ENCODE results near the gene CFAP100. TPM values are rescaled to one million over a fixed set of nuclear protein-coding genes. Genes with fewer than 3 reads are reported as not detected.

Gene CFAP100
- total RNA-seq, 1 experiment from 2014 or later = not detected

- DNase-seq (ENCODE audit: low read depth, low spot score) = no peak
- no peak for ATAC-seq
- no peak for TF ChIP-seq SRF (IDR thresholded peaks at IDR 0.05; ENCODE audit: low read depth)
- no peak for TF ChIP-seq EZH2phosphoT487 (IDR thresholded peaks at IDR 0.05; ENCODE audit: borderline replicate concordance)
- TF ChIP-seq SP1 (IDR thresholded peaks at IDR 0.05; ENCODE audit: low read depth) = no peak
- intact Hi-C loops (cut with micrococcal nuclease) = no loop called here
- ChIA-PET CTCF (no interaction called here), RAD21 (ENCODE audit: low non-redundant PET in 1 of 2, low total read pairs in 2 of 2, uncharacterized antibody in 2 of 2, unreplicated experiment in 2 of 2) (no interaction called here), POLR2A (no interaction called here)
- no TSS peak for BruUV-seq (replicated peaks)
- Histone ChIP-seq H3K36me3 (ENCODE audit: control insufficient read depth in 1 of 2, insufficient read depth in 2 of 2, low read length in 2 of 2) (no peaks in the 10 kb centered on the region), H3K9ac (ENCODE audit: low read length) (no peak overlapping the region), H3K9me3 (ENCODE audit: control insufficient read depth in 1 of 2, insufficient read depth in 1 of 2, low read depth in 1 of 2, low read length in 2 of 2) (no peaks in the 10 kb centered on the region), H3K27me3 (ENCODE audit: insufficient read depth, low read length) (no peaks in the 10 kb centered on the region), H3K4me1 (ENCODE audit: control insufficient read depth in 1 of 2, insufficient read depth in 2 of 2, low read length in 2 of 2) (no peaks in the 10 kb centered on the region), H3K27ac (ENCODE audit: low read depth, low read length) (no peak overlapping the region), H2AFZ (ENCODE audit: low read depth, low read length, poor library complexity, severe bottlenecking) (no peak overlapping the region), H3K4me3 (replicated peaks in 1 of 2; ENCODE audit: low read depth in 1 of 2, low read length in 2 of 2) (no peak overlapping the region), H4K20me1 (ENCODE audit: insufficient read depth) (no peaks in the 10 kb centered on the region), H3K79me2 (ENCODE audit: insufficient read depth, low read length) (no peaks in the 10 kb centered on the region), H3K9me2 (ENCODE audit: insufficient read depth) (no peaks in the 10 kb centered on the region), H3K4me2 (ENCODE audit: low read length) (no peak overlapping the region)
Observed at GRCh38 chr3:126378341-126378751, 16.4 kb upstream of the CFAP100 start.

- Histone ChIP-seq H3K4me3 (replicated peaks in 1 of 2; ENCODE audit: low read depth in 1 of 2, low read length in 2 of 2) (no peak overlapping the region), H3K36me3 (ENCODE audit: control insufficient read depth in 1 of 2, insufficient read depth in 2 of 2, low read length in 2 of 2) (no peaks in the 10 kb centered on the region), H3K4me2 (ENCODE audit: low read length) (no peak overlapping the region), H3K9ac (ENCODE audit: low read length) (no peak overlapping the region), H3K79me2 (ENCODE audit: insufficient read depth, low read length) (no peaks in the 10 kb centered on the region), H3K9me3 (ENCODE audit: control insufficient read depth in 1 of 2, insufficient read depth in 1 of 2, low read depth in 1 of 2, low read length in 2 of 2) (no peaks in the 10 kb centered on the region), H3K27me3 (ENCODE audit: insufficient read depth, low read length) (no peaks in the 10 kb centered on the region), H2AFZ (ENCODE audit: low read depth, low read length, poor library complexity, severe bottlenecking) (no peak overlapping the region), H3K27ac (ENCODE audit: low read depth, low read length) (no peak overlapping the region), H4K20me1 (ENCODE audit: insufficient read depth) (no peaks in the 10 kb centered on the region), H3K9me2 (ENCODE audit: insufficient read depth) (no peaks in the 10 kb centered on the region), H3K4me1 (ENCODE audit: control insufficient read depth in 1 of 2, insufficient read depth in 2 of 2, low read length in 2 of 2) (no peaks in the 10 kb centered on the region)
- DNase-seq (ENCODE audit: low read depth, low spot score) = no peak
- CTCF ChIA-PET = no interaction called here
- POLR2A ChIA-PET = no interaction called here
- no peak for ATAC-seq
- intact Hi-C loops (cut with micrococcal nuclease) = no loop called here
- TF ChIP-seq YY1 (IDR thresholded peaks at IDR 0.05; ENCODE audit: extremely low read depth, insufficient replicate concordance, low read depth, low read length) = no peak
- no peak for TF ChIP-seq ELF1 (IDR thresholded peaks at IDR 0.05; ENCODE audit: borderline replicate concordance, low read depth)
- no peak for TF ChIP-seq ZNF274 (IDR thresholded peaks at IDR 0.05; ENCODE audit: low read depth, low read length)
- no peak for TF ChIP-seq ZBTB33 (IDR thresholded peaks at IDR 0.05; ENCODE audit: extremely low read depth, insufficient replicate concordance, low read length)
- no peak for TF ChIP-seq POLR2AphosphoS5 (IDR thresholded peaks at IDR 0.05; ENCODE audit: low read depth, low read length)
- no peak for TF ChIP-seq SIN3A (IDR thresholded peaks at IDR 0.05; ENCODE audit: low read depth)
- TF ChIP-seq POLR2A (IDR thresholded peaks at IDR 0.05; ENCODE audit: borderline replicate concordance, extremely low read depth, insufficient read depth, insufficient read length) = no peak
- TF ChIP-seq ZFX (IDR thresholded peaks at IDR 0.05) = no peak
- TF ChIP-seq EZH2 (IDR thresholded peaks at IDR 0.05) = no peak
- no peak for TF ChIP-seq CTCF (IDR thresholded peaks at IDR 0.05 in 2 of 3, conservative IDR thresholded peaks at IDR 0.05 in 1 of 3; ENCODE audit: borderline replicate concordance in 1 of 3, insufficient read depth in 1 of 3, low read depth in 2 of 3, low read length in 2 of 3)
- BruUV-seq (replicated peaks) = no TSS peak
- RAD21 ChIA-PET (ENCODE audit: low non-redundant PET in 1 of 2, low total read pairs in 2 of 2, uncharacterized antibody in 2 of 2, unreplicated experiment in 2 of 2) = no interaction called here
Observed at GRCh38 chr3:126380011-126380768, 14.5 kb upstream of the CFAP100 start.
